ENCODE measurements around the gene SMC4. TPM values are rescaled to one million over a fixed set of nuclear protein-coding genes. Genes with fewer than 3 reads are reported as not detected.

Gene SMC4
- total and polyA plus RNA-seq, 2 of the 8 experiments (the other 6 are each of a cell fraction or from before 2014, with no cell fraction given), result 26.6 to 118 TPM

- no peak overlapping the region for H3K4ac ChIP-seq (replicated peaks; ENCODE audit: insufficient read length, low read depth, low read length)
- H3K27me3 ChIP-seq (replicated peaks in 1 of 4; ENCODE audit: control insufficient read depth in 3 of 4, extremely low read depth in 1 of 4, insufficient read depth in 3 of 4, low read length in 3 of 4), result no peaks in the 10 kb centered on the region; a peak in 1 of 7 replicates
- no peaks in the 10 kb centered on the region for H3K79me2 ChIP-seq (ENCODE audit: control insufficient read depth in 1 of 2, insufficient read depth in 2 of 2, low read length in 2 of 2)
- peaks cover 0 to 4% (median 0%) of the 10 kb centered on the region in 4 experiments; a peak in 1 of 7 replicates for H3K4me1 ChIP-seq (replicated peaks in 1 of 4; ENCODE audit: control insufficient read depth in 3 of 4, insufficient read depth in 4 of 4, low read length in 3 of 4)
- no peak overlapping the region for H3K4me3 ChIP-seq (ENCODE audit: extremely low read depth in 1 of 4, insufficient read depth in 2 of 4, low read depth in 3 of 4, low read length in 4 of 4)
- no peaks in the 10 kb centered on the region for H3K79me1 ChIP-seq (ENCODE audit: low read depth, low read length)
- FAIRE-seq (no peak), DNase-seq (ENCODE audit: low read depth in 1 of 2, low spot score in 2 of 2) (no peak)
- TF ChIP-seq SIX5 (IDR thresholded peaks at IDR 0.05; ENCODE audit: low read depth, low read length), result no peak
- TF ChIP-seq TBP (IDR thresholded peaks at IDR 0.05; ENCODE audit: low read depth, low read length), result no peak
- H3K23ac ChIP-seq (ENCODE audit: insufficient read length), result no peak overlapping the region
- no peak overlapping the region for H3K14ac ChIP-seq (ENCODE audit: insufficient read length)
- no peak overlapping the region for H3K56ac ChIP-seq (replicated peaks; ENCODE audit: insufficient read length, low read depth, low read length)
- H3K4me2 ChIP-seq (ENCODE audit: insufficient read depth in 1 of 2, low read depth in 2 of 2, low read length in 2 of 2), result no peak overlapping the region
- no peak overlapping the region for H4K91ac ChIP-seq (replicated peaks; ENCODE audit: insufficient read length, low read length)
- H2BK20ac ChIP-seq (ENCODE audit: low read length), result no peak overlapping the region
- H4K8ac ChIP-seq (ENCODE audit: extremely low read depth, insufficient read depth, low read length), result no peak overlapping the region
- no peak overlapping the region for H3K9ac ChIP-seq (replicated peaks in 1 of 4; ENCODE audit: extremely low read depth in 1 of 4, low read depth in 3 of 4, low read length in 3 of 4)
- H4K20me1 ChIP-seq (replicated peaks in 1 of 2; ENCODE audit: control insufficient read depth in 1 of 2, insufficient read depth in 2 of 2, low read length in 2 of 2), result no peaks in the 10 kb centered on the region
- ChIA-PET POLR2A (ENCODE audit: partially characterized antibody) (interaction anchor here (0.9 to 4.3 kb wide), 2 partner anchors 10 to 50 kb away, joined by 3 to 29 read pairs; partner anchors contain the start of gene TRIM59), CTCF (ENCODE audit: partially characterized antibody) (interaction anchor here (0.9 to 1.5 kb wide), 4 partner anchors 9 to 26 kb away, joined by 3 read pairs; partner anchors contain the start of gene TRIM59)
- H2AK5ac ChIP-seq (ENCODE audit: low read depth, low read length), result no peak overlapping the region
- WGBS, 2 experiments (ENCODE audit: extremely low coverage in 1 of 2, insufficient coverage in 1 of 2, insufficient read length in 1 of 2, insufficient replicate concordance in 2 of 2, low coverage in 1 of 2, low lambda C conversion rate in 2 of 2, missing lambda C conversion rate in 1 of 2), result 87% methylated on average over 3 of the region's 3 CpGs; no CpG with 5 or more reads in 1 of the 2 experiments
- H2BK120ac ChIP-seq (replicated peaks; ENCODE audit: low read depth, low read length), result no peak overlapping the region
- H2BK12ac ChIP-seq (ENCODE audit: low read depth, low read length), result no peak overlapping the region
- no peak overlapping the region for H2BK5ac ChIP-seq (ENCODE audit: low read depth, low read length)
- H3K23me2 ChIP-seq (ENCODE audit: low read depth, low read length), result no peaks in the 10 kb centered on the region
- no peak overlapping the region for H3K27ac ChIP-seq (ENCODE audit: low read depth, low read length)
- no peak overlapping the region for H2BK15ac ChIP-seq (ENCODE audit: low read length)
- no peak overlapping the region for H2AFZ ChIP-seq (ENCODE audit: low read length)
- peaks cover 0 to 5% of the 10 kb centered on the region in 2 experiments; a peak in 1 of 4 replicates for H3K9me3 ChIP-seq (ENCODE audit: insufficient read depth in 2 of 2, low read depth in 1 of 2, low read length in 1 of 2)
- no peak overlapping the region for H4K5ac ChIP-seq (ENCODE audit: insufficient read length, low read depth, low read length)
- H3K36me3 ChIP-seq (ENCODE audit: control insufficient read depth in 2 of 4, insufficient read depth in 4 of 4, low read length in 3 of 4), result no peaks in the 10 kb centered on the region
- no peak overlapping the region for H3K18ac ChIP-seq (ENCODE audit: extremely low read depth, low read length)
These were observed 60.6 kb downstream of the SMC4 start for GRCh38 chr3:160460033-160460432.
